HuH-7.5 (cell line): Measurements from ENCODE around the gene GP1BA.

Experiments used
- DNase-seq: peaks from one replicate; pipeline ENCODE4 v3.0.0; 2011; ENCODE audit warnings: low spot score

The GP1BA gene

DNA sequence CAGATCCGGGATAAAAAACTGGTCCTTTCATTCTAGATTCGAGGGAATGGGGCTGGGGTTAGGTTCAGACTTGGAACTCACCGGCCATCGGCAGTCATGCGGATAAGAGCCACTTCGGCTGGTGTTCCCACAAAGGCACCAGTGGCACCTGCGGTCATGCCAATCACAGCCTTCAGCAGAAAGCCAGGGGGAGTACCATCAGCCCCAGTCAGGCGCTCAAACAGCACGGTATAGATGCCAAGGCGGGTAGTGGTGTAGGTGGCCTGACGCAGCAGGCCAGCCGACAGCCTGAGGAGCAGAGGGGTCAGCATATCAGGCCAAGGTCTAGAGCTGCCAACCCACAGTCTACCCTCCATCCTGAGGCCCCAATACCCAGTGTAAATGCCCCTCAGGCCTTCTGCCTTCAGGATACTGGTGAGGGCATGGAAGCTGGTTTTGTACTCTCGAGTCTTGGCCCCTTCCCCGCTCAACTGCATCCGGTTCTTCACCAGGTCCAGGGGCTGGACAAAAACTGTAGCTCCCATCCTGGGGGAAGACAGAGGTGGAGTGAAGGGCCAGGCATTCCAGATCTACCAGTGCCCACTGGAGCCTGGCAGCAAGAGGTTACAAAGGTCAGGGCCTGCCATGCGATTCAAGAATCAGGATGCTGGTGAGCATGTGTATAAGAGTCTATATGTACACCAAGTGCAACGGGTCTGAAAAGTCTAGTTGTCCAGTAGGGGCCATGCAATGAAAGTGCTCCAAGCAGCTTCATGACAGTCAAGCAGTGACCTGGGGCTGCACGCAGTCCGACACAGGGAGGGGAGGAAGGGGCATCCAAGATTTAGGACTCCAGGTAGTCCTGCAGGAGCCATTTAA lies 6.8 kb downstream of the GP1BA start:
- no peak for DNase-seq

DNA sequence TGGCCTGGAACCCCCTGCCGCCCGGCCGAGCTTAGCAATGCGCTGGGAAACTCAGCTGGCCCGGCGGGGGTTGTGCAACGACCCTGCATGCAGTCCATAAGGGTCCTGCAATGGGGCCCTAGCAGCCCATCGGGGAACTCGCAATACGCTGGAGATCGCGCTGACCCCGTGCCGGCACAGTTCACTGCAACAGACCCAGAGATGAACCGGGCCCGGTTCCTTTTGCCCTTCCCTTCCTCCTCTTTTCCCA lies 7.4 kb downstream of the GP1BA start:
- DNase-seq, result peak; percentile 41

DNA sequence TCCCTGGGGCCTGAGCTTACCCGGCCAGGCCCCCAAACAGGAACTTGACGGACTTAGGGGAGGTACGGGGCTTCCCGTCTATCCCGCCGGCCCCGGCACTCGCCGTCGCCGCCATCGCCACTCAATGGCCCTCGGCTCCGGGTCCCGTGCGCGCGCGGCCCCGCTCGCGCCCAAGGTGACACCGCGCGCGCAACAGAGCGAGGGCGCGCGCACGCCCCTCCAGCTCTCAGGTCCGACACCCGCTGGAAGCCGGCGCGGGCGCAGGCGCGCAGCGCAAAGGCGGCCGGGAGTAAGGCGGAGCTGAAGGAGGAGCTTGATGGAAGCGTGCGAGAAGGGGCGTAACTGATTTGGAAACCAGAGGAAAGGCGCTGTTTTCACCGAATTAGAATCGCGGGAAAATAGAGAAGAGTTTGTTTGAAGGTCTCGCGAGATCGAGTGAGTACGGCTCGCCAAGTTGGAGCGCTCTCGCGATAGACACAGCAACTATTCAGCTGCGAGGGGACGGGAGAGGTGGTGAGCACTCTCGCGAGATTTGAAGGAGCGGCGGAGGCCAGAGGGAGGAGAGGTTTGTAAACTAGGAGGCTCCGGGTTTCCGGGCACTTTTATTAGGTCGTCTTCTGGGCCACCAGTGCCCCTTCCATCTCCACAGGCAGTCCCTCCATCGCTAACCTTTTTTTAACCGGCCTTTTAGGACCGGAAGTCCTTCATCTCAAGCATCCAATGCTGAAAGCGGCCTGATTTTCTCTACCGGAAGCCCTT lies 7.9 kb downstream of the GP1BA start, which contains the start of the genes RNF167 and SLC25A11:
TSS of gene RNF167 (plus strand) at position 473 of the 759 bp plus-strand sequence. CDS start 642 bp downstream, outside the sequence.
TSS of gene SLC25A11 (minus strand) at position 251 of the 759 bp plus-strand sequence. CDS start at position 115, 136 bp downstream.
- peak; percentile 91 for DNase-seq

DNA sequence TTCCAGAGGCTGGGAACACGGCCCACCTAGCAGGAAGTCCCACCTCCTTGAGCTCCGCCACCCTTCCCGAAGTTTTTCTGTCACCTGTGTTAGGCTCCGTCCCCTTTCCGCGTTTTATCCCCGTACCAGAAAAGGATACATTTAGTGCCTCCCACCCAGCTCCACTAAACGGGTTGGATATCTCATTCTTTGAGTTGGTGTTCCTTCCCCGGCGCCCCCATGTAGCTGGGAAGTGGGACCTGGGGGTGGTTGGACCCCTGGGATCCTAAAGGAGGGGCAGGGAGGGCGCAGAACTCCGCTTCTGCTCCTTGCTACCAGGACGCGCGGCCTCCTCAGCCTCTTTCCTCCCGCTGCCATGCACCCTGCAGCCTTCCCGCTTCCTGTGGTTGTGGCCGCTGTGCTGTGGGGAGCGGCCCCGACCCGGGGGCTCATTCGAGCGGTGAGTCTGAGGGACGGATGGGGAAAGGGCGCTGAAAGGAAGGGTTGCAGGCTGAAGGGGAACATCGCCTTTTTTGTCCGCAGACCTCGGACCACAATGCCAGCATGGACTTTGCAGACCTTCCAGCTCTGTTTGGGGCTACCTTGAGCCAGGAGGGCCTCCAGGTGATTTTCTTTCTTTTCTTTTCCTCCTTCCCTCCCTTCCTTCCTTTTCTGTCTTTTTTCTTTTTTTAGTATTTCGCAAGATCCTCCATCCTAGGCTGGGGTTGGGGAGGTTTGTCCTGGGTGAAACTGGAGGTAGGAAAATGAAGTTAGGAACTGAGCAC lies 8.7 kb downstream of the GP1BA start:
- DNase-seq, result peak; percentile 81

DNA sequence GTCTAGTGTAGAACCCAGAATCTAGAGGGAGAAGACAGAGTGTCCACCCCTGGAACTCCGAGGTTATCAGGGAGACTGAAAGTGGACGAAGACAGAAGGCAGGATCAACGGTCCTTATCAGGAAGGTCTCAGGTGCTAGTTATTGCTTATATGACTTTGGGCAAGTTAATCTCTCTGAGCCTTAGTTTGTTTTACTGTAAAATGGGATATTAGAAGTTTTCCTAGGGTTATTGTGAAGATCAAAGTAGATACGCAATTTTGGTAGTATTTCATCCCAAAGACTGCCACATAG lies 9.2 kb downstream of the GP1BA start:
- no peak for DNase-seq

DNA sequence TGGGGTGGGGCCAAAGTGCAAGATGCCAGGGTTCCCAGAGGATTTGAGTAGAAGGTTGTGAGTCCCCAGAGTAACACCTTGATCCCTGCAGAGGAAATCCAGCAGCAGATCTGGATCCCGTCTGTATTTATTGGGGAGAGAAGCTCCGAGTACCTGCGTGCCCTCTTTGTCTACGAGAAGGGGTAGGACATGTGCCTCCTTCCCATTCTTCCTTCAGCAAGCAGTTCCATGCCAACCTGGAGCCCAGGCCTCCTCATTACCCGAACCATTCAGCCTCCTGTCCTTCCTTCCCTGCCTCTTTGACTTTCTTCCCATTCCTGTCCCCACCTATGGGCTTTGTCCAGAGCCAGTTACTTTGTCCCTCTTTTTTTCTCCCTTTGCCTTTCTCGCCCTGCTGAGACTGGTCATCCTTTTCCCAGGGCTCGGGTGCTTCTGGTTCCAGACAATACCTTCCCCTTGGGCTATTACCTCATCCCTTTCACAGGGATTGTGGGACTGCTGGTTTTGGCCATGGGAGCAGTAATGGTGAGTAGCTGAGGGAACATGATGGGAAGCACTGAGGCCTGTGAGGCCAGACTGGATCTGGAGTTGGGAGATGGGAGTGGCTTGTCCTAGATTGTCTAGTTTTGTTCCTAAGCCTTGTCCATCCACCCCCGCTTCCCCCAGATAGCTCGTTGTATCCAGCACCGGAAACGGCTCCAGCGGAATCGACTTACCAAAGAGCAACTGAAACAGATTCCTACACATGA lies 10.9 kb downstream of the GP1BA start:
- no peak for DNase-seq

DNA sequence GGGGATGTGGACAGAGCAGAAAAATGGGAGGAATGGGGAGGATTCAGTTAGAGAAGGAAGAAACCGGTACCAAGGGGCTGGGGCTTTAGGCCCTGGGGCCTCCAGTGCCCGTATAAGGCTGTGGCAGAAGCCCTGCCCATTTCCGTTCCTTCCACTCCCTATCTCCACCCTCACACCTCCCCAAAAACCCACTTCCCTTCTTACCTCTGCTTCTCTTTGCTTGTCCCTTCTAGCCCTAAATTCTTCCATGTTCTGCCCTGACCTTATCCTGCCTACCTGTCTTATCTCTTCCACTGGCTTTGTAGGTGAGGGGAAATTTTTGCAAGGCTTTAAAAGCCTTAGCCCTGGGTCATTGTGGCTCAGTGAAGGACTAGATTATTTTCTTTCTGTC lies 12.1 kb downstream of the GP1BA start:
- no peak for DNase-seq

DNA sequence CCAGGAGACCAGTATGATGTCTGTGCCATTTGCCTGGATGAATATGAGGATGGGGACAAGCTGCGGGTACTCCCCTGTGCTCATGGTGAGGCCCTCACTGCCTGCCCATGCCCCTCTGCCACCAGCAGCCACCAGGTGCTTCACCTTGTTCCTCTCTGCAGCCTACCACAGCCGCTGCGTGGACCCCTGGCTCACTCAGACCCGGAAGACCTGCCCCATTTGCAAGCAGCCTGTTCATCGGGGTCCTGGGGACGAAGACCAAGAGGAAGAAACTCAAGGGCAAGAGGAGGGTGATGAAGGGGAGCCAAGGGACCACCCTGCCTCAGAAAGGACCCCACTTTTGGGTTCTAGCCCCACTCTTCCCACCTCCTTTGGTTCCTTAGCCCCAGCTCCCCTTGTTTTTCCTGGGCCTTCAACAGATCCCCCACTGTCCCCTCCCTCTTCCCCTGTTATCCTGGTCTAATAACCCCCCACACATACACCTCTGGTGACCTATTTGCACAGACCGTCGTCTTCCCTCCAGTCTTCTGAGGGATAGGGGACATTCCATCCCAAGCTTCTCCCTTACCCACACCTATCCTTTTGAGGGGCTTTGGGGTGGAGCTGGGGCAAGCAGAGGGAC lies 12.6 kb downstream of the GP1BA start:
- no peak for DNase-seq

DNA sequence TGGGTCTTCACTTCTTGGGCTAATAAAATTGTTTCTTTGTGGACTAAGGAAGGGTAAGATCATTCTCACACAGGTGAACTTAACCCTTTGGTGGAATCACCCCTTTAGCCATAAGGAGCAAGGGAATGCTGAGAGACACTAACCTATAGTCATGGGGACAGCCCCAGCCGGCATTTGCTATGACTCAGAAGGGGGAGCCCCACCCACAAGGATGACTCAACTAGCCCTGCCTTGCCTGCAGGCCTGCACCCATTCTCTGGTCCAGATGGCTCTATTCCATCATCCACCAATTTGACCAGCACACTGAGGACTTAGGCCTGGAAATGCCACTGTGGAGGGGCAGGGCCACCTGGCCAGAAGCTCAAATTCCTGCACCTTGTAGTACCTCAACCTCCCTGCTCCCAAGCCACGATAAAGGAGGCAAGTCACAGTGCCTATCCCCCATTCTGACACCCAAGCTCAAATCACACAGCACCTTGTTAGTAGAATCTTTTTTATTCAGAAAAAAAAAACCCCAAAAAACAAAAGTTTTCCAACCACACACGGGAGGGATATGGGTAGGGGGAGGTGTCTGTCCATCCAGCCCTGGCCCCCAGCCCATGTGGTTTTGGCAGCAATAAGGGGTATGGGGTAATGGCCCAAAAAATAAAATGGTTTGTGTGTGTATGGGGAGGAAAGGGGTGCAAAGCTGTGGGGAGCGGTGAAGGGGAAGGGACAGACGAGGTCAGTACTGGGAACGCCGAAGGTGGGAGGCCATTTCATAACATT lies 13.3 kb downstream of the GP1BA start:
- DNase-seq, result no peak

DNA sequence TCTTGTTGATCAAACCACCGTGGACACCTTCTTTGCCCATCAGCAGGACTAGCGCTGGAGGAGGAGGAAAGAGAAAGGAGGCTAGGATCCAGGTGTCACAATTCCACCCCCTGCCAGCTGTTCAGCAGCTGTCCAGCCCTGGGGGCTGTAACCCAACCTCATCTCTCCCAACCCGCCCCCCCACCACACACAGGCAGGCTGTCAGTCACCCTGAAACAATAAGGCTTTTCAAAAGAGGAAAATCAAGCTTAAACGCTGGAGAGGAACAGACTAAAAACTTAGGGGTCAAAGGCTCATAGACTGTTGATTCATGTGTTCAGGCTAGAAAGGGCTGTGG lies 13.8 kb downstream of the GP1BA start:
- no peak for DNase-seq

DNA sequence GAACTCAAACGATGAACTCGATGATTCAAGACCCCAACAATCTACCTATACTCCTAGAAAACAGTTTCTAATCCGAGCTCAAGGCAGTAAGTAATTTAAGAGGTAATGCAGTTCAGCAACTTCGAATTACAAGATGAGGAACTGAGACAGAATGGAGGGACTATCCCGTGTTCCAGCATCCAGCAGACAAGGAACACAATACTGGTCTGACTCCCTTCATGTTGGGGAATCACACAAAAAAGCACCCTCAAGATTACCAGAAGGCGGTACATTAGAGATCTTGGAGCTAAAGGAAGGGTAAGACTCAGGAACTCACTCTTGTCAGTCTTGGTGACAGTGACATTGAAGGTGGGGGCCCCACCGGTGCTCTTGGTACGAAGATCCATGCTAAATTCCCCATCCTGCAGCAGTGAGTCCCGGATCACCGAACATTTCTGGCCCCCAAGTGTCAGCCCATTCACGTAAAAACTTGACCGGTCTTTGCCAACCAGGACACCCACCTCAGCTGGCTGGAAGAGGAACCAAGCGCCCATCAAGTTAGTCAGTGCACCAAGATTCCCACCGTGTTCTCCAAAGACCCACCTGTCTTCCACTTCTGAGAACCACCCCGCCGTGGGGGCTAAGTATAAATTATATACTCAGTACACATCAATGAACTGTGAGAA lies 14.4 kb downstream of the GP1BA start:
- DNase-seq, result no peak

DNA sequence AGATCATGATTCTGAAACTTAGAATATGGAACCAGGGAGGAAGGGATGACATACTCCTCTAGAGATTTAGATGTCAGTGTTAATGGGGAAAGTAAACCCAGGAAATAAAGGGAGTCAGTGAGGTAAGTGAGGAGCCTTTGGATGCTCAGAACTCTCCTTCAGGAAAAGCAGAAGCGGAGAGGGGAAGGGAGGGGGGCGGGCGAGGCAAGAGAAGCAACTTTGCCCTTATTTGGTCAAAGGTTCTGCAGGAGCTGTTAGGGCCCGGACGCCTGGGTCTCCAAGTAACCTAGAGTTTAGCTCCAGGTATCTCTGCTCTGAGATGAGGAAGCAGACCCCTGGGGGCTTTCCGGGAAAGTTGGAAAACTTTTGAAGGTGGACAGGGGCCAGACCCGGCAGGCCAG lies 14.9 kb downstream of the GP1BA start:
- DNase-seq, result no peak

DNA sequence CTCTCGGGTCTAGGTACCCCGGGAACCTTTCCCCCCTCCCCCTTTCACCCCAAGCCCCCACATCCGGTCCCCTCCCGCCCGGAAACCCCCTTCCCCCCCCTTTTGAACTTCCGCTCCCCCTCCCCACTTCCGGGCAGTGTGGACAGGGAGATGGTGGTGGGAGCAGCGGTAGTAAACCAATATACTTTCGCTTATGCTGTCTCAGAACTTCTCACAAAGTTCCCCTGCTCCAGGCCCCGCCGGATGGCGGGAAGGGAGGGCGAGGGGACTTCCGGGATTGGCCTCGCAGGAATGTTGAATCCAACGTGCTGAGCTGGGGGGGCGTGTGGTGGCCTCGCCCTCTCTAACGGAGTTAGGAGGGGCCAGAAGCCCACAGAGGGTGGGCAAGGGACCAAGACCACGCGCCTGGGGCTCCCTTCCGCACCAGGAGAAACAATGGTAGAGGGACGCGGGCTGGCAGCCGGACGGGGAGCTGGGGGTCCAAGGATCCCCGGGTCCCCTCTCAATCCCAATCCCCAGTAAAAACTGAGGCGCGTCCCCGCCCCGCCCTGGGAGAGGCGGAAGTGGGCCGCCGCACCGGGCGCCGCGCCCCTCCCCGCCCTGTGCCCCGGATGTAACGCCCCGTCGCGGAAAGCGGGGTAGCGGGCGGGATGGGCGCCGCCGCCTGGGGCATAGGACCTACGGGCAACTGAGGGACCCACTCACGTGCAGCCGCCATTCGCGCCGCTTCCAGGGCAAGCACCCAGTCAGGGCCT lies 15.5 kb downstream of the GP1BA start:
- DNase-seq, result no peak

DNA sequence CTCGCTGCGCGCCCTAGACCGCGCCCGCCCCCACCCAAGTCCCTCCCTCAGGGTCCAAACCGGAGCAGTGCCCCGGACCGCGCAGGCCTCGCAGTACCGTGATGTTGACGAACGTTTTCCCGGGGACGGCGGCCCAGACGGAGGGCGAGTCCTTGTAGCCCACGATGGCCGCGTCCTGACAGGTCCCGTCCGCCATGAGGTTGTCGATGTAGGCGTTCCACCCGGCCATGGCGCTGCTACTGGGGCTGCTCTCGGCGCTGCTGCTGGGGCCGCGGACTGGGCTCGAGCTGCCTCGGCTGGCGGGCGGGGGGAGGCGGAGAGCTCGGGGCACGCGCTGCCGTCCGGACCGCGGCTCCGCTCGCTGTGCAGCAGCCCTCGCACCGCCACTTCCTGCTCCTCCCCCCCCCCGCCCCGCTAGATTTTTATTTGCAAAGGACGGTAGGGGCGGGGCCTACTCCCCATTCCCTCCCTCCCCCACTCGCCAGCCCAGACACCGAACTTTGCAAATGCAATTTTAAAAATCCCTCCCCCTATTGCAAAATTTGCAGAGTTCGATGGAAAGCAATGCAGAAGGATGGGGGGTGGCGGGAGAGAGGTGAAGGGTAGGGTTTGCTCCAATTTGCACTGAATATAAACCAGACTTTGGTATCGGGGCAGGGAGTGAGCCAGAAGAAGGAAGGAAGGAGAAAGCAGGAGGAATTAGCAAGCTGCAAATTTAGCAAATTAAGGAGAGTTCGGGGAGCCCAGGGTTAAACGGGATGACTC lies 16.3 kb downstream of the GP1BA start, which contains the start of gene PFN1:
TSS of gene PFN1 (minus strand) at position 365 of the 765 bp plus-strand sequence. CDS start at position 229, 136 bp downstream.
- DNase-seq, result peak; percentile 81

DNA sequence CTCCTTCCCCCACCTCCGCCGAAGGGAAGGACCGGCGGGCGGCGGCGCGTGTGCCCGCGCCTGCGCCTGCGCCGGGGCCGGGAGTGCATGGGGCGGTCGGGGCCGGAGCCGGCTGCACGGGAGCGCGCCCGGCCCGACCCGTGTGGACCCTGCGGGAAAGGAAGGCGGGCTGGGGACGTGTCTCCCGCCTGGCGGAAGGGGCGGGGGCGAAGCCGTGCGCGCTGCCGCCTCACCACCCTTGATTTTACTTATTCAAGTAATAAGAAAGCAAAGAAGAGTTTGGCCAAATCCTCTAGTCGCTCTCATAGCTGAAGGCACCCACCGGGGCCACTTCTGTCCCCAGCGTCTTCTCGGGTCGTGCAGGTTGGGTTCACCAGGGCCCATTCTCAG lies 16.8 kb downstream of the GP1BA start:
- peak; percentile 81 for DNase-seq

DNA sequence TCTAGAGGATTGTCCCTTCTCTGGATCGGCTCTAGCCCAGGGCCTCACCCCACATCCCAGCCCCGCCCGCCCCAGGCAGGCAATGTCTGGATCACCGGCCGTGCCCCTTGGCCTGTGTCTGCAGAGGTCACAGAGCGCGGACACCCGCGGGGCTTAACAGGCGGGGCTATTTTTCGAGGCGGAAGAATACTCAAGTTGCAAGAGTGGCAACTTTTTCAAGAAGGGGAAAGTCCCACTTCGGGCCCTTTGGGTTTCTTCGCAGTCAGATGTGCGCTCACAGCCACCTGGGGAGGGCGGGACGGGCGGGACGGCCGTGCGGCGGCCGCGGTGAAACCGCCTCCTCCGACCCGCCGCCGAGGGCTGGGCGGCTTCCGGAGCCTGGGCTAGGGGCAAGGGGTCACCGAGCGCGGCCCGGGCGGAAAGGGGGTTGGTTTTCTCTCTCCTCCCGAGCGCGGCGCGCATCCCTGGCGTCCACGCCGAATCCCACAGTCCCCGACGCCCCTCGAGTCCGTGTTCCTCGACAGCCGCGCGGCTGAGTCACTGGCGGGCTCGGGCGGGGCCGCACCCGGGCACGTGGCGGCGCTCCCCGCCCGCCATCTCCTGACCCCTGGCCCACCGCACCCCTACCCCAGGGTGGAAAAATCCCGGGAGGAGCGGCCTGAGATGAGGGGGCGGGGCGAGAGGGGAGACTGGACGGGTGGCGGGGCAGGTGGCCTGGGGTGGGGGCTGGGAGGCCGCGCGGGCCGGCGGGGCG lies 17.4 kb downstream of the GP1BA start:
- DNase-seq, result peak; percentile 81

DNA sequence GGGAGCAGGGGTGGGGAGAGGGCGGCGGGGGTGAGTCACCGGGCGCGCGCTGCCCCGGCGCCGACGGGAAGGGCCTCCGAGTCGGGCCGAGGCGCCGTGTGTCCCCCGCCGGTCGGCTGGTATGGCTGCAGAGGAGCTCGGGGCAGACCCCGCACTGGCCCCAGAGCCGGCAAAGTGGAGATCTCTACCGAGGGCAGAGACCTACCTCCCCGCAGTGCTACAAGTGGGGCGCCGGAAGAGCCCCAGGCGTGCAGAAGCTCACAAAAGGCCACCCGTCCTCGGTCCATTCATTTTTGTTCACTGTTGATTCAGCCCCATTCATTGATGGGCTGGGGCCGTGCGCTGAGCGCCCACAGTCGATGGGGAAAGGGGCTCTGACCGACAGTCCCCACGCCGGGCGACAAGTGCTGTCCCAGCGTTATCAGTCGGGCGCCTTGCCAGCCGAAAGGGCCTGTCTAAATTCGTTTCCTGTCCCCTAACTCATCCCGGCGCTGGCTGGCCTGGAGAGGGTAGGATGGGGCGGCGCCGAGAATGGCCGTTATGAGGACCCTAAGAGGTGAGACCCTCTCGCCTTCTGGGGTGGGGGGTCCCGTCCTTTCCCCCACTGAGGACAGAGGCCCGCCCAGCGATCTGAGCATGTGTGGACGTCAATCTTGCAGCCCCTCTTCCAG lies 18.1 kb downstream of the GP1BA start:
- DNase-seq, result no peak
